Urinary bladder (tissue), 4 donors: ENCODE data around the gene BGN. TPM values are rescaled to one million over a fixed set of nuclear protein-coding genes. Genes with fewer than 3 reads are reported as not detected.

Source experiments
- DNase-seq: peaks from one replicate; pipeline ENCODE4 v3.0.0-alpha.2; 2015; ENCODE audit errors: extremely low spot score
- H3K27ac ChIP-seq: one replicate; pipeline ENCODE4 v1.5.1; 2013; ENCODE audit warnings: low read depth, mild to moderate bottlenecking, moderate library complexity
- H3K36me3 ChIP-seq: one replicate; pipeline ENCODE4 v1.6.1; 2013; ENCODE audit warnings: mild to moderate bottlenecking, moderate library complexity; ENCODE audit not compliant: insufficient read depth
- H3K4me1 ChIP-seq: one replicate; pipeline ENCODE4 v1.6.1; 2013; ENCODE audit warnings: mild to moderate bottlenecking, moderate library complexity; ENCODE audit not compliant: insufficient read depth
- H3K4me3 ChIP-seq: one replicate; pipeline ENCODE4 v1.5.1; 2013; ENCODE audit warnings: low read depth, low read length
- WGBS: extraction: QIAGEN DNeasy Blood & Tissue Kit; methylation state at CpG from one replicate; pipeline ENCODE4 v1.1.7; 2013; 5-methylcytosine and 5-hydroxymethylcytosine counted together
- polyA plus RNA-seq: library from polyadenylated mRNA; stranded (reverse); fragments of 200-250 nt; gene quantifications from one replicate; pipeline ENCODE4 v1.2.3, GENCODE V29; 2013
- total RNA-seq: library from RNA; depleted of rRNA; stranded (reverse); fragments of >200 nt; gene quantifications from one replicate; pipeline ENCODE4 v1.2.3, GENCODE V29; 2014
- donor health status: healthy with polysubstance abuse.
- donor health status: healthy.

The BGN gene
- total and polyA plus RNA-seq, 2 donors, result 57.7 to 189 TPM

- DNase-seq, result no peak
- H3K36me3 ChIP-seq, result peaks cover 2% of the 10 kb centered on the region
- 87% methylated on average over 16 of the region's 16 CpGs for WGBS
- H3K27ac ChIP-seq, result no peak overlapping the region
- no peaks in the 10 kb centered on the region for H3K4me1 ChIP-seq
- no peak overlapping the region for H3K4me3 ChIP-seq
These were observed 39.2 kb upstream of the BGN start for GRCh38 chrX:153455571-153455970.

DNA sequence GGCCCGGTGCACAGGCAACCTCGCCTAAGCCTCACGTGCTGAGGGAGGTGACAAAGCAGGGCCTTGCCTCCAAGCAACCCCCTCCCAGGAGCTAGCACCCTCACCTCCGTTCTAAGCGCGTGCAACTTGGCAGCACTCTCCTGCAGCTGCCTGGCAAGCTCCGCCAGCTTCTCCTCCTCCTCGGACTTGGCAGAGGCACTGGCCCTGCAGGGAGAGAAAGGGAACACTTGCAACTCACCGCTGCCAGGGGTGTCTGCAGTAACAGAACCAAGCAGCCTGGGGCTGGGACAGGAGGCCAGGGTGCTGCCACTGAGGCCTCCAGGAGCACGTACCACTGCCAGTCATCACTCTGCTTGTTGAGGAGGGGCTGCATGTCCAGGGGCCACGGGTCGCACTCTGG, 38.6 kb upstream of the BGN start:
- Histone ChIP-seq H3K4me1 (no peaks in the 10 kb centered on the region), H3K4me3 (no peak overlapping the region), H3K36me3 (peaks cover 2% of the 10 kb centered on the region), H3K27ac (no peak overlapping the region)
- DNase-seq, result no peak
- WGBS, result 92% methylated on average over 12 of the region's 12 CpGs

DNA sequence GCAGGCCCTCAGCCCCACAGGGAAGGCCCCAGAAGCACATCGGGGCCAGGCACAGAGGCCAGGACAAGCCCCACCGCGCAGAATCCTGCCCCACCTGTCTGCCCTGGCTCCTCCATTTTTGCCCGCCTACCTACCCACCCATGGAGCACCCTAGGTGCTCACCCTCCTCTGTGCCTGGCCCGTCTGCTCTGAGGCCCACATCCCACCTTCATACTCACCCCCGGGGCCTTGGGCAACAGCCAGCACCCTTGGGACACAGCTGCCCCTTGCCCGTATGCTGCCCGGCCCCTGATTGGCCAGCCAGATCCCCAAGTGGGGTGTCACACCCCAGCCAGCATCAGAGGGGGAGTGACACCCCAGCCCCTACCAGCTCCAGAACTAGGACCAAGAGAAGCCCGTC, 38.1 kb upstream of the BGN start:
- no peak for DNase-seq
- WGBS, result 96% methylated on average over 9 of the region's 9 CpGs

DNA sequence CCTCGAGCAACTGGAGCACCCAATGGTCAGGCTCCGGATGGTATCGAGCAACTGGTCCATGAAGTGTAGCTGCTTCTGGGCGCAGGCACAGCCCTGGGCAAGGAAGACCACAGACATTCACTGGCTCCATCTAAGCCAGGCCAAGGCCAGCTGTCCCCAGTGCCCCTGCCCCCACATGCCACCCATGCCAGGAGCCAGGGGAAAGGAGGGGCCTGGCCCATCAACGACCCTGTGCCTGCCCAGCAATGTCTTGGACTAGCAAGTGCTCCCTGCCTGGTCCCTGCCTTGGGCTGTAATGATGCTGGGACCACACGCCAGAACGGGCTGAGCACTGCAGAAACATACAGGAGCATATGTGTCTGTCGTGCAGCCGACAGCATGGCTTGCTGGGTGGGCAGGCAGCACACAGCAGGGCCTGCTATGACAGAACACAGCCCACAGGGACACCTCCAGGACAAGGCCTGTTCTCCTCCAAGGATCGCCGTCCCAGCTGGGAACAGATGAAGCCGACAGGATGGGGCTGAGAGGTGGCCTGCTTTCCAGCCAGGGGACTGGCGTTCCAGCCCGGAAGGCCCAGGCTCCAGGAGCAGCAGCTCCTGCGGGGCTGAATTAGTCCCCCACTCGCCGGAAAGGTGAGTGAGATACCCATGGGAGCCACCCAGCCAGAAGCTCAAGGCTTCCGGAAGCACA, 37.5 kb upstream of the BGN start:
- H3K36me3 ChIP-seq, result peaks cover 2% of the 10 kb centered on the region
- H3K27ac ChIP-seq, result no peak overlapping the region
- DNase-seq, result no peak
- no peaks in the 10 kb centered on the region for H3K4me1 ChIP-seq
- WGBS, result 91% methylated on average over 18 of the region's 18 CpGs
- H3K4me3 ChIP-seq, result no peak overlapping the region

More for the DNA sequence above, 38.1 kb upstream of the BGN start:
- Histone ChIP-seq H3K27ac (no peak overlapping the region), H3K36me3 (peaks cover 2% of the 10 kb centered on the region), H3K4me3 (no peak overlapping the region), H3K4me1 (no peaks in the 10 kb centered on the region)

DNA sequence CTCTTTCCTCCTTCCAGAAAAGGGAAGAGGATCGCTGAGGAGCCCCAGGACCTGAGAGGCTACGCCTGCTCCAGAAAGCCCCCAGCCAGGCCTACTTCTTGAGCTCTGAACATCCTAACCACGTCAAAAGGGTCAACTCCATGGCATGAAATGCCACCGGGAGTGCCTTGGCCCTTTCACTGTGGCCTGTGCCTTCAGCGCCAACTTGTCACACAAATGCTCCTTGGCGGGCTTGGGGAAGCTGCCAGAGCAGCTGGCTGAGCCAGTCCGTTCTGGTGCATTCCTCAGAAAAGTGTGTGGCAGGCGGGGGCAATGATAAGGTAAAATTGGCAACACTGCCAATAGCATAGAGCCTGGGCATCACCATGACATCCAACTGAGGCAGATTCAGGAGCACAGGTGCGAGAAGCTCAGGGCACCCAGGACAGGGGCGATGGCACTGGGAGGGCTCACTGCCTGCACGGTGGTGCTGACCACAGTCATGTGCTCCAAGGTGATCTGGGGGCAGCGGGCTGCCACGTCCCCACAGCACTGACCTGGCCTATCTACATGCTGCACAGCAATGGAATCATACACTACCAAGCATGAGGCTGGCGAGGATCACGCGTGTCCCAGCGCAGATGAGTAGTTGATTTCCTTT, 36.8 kb upstream of the BGN start:
- no peak for DNase-seq
- Histone ChIP-seq H3K36me3 (peaks cover 4% of the 10 kb centered on the region), H3K27ac (no peak overlapping the region), H3K4me3 (no peak overlapping the region), H3K4me1 (no peaks in the 10 kb centered on the region)
- 89% methylated on average over 17 of the region's 17 CpGs for WGBS

GRCh38 chrX:153458476-153458875, 36.3 kb upstream of the BGN start:
- Histone ChIP-seq H3K27ac (no peak overlapping the region), H3K36me3 (peaks cover 4% of the 10 kb centered on the region), H3K4me3 (no peak overlapping the region), H3K4me1 (no peaks in the 10 kb centered on the region)
- WGBS, result 86% methylated on average over 4 of the region's 4 CpGs
- no peak for DNase-seq

DNA sequence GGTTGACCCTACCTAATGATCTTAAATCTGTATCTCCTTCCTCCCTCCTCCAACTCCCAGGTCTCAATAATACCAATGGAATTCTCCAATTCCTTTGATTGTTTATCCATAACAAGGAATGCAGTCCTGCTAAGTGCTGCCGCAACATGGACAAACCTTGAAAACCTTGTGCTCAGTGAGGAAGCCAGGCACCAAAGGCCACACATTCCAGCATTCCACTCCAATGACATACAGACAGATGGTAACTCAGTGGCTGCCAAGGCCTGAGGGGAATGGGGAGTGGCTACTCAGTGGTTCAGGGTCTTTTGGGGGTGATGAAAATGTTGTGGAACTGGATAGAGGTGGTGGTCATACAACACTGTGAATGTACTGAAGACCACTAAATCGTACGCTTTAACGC, 34.8 kb upstream of the BGN start:
- H3K4me3 ChIP-seq, result no peak overlapping the region
- no peak overlapping the region for H3K27ac ChIP-seq
- no peaks in the 10 kb centered on the region for H3K4me1 ChIP-seq
- no peak for DNase-seq
- H3K36me3 ChIP-seq, result peaks cover 2% of the 10 kb centered on the region
- WGBS, result 88% methylated on average over 4 of the region's 4 CpGs

GRCh38 chrX:153460826-153461225, 34.0 kb upstream of the BGN start:
- DNase-seq, result no peak
- no peak overlapping the region for H3K4me3 ChIP-seq
- H3K4me1 ChIP-seq, result no peaks in the 10 kb centered on the region
- peaks cover 2% of the 10 kb centered on the region for H3K36me3 ChIP-seq
- WGBS, result 47% methylated on average over 7 of the region's 7 CpGs
- H3K27ac ChIP-seq, result no peak overlapping the region

DNA sequence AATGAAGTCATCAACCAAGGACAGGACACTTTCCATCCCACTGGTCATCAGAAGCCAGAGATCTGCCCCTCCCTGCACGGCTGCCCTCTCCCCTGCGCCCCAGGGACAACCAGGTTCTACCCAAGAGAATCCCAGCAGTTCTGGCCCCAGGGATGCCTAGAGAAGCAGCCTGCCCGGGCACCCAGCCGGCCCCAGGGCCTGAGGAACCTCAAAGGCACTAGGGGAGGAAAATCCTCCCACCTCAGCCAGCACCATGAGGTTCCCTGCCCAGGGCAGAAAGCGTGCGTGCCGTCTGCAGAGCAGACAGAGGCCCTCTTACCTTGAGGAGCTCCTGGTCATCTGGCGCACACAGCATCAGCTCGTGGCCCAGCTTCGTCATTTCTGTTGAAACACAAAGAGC, 32.5 kb upstream of the BGN start:
- Histone ChIP-seq H3K4me3 (no peak overlapping the region), H3K36me3 (peaks cover 2% of the 10 kb centered on the region), H3K27ac (no peak overlapping the region), H3K4me1 (no peaks in the 10 kb centered on the region)
- 95% methylated on average over 10 of the region's 10 CpGs for WGBS
- no peak for DNase-seq

DNA sequence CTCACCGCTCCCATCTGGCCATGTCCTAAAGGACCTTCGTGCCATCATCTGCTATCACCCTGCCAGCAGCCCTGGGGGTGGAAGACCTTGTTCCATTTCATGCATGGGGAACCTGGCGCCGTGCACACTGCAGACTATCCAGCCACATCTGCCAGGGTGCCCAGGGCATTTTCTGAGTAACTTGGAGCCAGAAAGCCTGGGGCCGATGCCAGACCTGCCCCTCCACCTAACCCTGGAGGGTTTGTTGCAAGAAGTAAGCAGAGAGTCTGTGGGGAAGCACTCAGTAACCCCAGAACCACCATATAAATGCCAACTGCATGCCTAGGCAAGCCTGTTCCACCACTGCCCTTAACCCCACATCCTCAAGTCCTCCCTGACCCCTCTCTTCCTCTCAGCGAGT, 31.7 kb upstream of the BGN start:
- Histone ChIP-seq H3K36me3 (peaks cover 2% of the 10 kb centered on the region), H3K27ac (no peak overlapping the region), H3K4me3 (no peak overlapping the region), H3K4me1 (no peaks in the 10 kb centered on the region)
- no peak for DNase-seq
- WGBS, result 82% methylated on average over 6 of the region's 6 CpGs

DNA sequence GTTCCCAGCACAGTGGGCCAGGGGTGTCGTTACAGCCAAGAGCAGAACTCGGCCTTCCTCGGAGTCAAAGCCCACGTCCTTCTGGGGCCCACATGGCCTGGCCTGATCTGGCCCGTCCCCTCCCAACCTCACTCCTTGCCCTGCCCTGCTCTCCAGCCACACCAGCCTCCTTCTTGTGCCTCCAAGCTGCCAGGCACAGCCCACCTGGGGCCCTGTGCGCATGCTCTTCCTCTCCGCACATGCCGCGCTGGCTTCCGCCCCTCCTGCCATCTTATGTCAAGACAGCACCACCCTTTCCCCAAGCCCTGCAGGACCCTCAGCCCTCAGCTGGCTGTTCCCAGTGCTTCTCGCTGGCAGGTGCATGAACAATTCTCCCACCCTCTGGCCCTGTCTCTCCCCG, 31.2 kb upstream of the BGN start:
- H3K4me1 ChIP-seq, result no peaks in the 10 kb centered on the region
- no peak overlapping the region for H3K27ac ChIP-seq
- WGBS, result 96% methylated on average over 12 of the region's 12 CpGs
- H3K36me3 ChIP-seq, result peaks cover 2% of the 10 kb centered on the region
- H3K4me3 ChIP-seq, result no peak overlapping the region
- DNase-seq, result no peak

GRCh38 chrX:153464116-153464515, 30.7 kb upstream of the BGN start:
- Histone ChIP-seq H3K4me1 (no peaks in the 10 kb centered on the region), H3K4me3 (no peak overlapping the region), H3K27ac (no peak overlapping the region), H3K36me3 (peaks cover 2% of the 10 kb centered on the region)
- WGBS, result 88% methylated on average over 5 of the region's 5 CpGs
- no peak for DNase-seq

DNA sequence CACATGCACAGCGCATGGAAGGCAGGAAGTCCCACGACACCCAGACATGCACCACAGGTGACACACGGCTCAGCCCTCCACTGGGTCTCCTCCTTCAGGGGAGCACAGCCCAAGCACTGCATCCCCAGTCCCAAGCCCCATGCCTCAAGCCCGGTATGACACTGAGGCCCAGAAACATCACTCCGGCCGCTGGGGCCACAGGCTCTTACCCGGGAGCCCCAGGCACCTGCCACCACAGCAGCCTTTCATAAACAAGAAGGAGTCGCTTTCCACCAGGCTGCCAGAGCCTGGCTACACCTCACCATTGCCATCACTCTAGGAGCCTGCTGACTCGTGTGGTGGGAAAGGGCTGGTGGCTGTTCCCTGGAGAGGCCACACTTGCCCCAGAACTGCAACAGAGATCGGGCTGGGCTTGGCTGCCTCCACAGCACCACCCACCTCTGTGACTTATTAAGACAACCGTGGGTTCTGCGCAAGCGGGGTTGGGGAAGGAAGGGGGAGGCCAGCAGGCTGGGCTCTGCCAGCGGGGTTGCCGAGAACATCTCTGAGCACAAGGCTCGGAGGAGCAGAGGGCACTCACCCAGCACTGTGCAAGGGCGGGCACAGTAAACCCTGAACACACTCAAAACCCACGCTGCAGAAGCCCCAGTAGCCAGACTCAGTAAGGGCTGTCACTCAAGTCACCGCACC, 28.9 kb upstream of the BGN start:
- DNase-seq, result no peak
- Histone ChIP-seq H3K4me3 (no peak overlapping the region), H3K36me3 (peaks cover 2% of the 10 kb centered on the region), H3K27ac (no peak overlapping the region), H3K4me1 (no peaks in the 10 kb centered on the region)
- 90% methylated on average over 19 of the region's 19 CpGs for WGBS

- no peak overlapping the region for H3K27ac ChIP-seq
- 59% methylated on average over 12 of the region's 12 CpGs for WGBS
- no peak overlapping the region for H3K4me3 ChIP-seq
- DNase-seq, result no peak
- H3K4me1 ChIP-seq, result no peaks in the 10 kb centered on the region
- no peaks in the 10 kb centered on the region for H3K36me3 ChIP-seq
These were observed 26.7 kb upstream of the BGN start for GRCh38 chrX:153468008-153468580.
